ENCODE data around the gene RALY. TPM values are rescaled to one million over a fixed set of nuclear protein-coding genes. Genes with fewer than 3 reads are reported as not detected.

The RALY gene
- total and polyA plus RNA-seq, 10 of the 15 experiments (the other 5 are each of a cell fraction or from before 2014, with no cell fraction given) = 1.2 to 246 (median 137) TPM

- no peak overlapping the region for H2AFZ ChIP-seq (ENCODE audit: control insufficient read depth, low read depth, low read length)
- H4K20me1 ChIP-seq (ENCODE audit: control insufficient read depth, insufficient read depth) = no peaks in the 10 kb centered on the region; the same call in 1 of the 2 replicates
- WGBS (ENCODE audit: insufficient coverage, insufficient replicate concordance, low lambda C conversion rate, missing lambda C conversion rate) = 94% methylated on average over 1 of the region's 1 CpG
- H3K4me3 ChIP-seq = no peak overlapping the region
- peaks cover 6 to 11% of the 10 kb centered on the region in 2 experiments for H3K36me3 ChIP-seq (ENCODE audit: control insufficient read depth in 2 of 2, insufficient read depth in 2 of 2, low read length in 1 of 2)
- ChIA-PET RAD21 (ENCODE audit: unreplicated experiment) (interaction anchor here (0.8 to 2.5 kb wide), 10 partner anchors 14 to 289 kb away, joined by 3 to 8 read pairs (median 3); no protein-coding TSS in a partner anchor), SMC1A (ENCODE audit: uncharacterized antibody, unreplicated experiment) (interaction anchor here (0.7 to 2.1 kb wide), 12 partner anchors 7 to 254 kb away, joined by 3 to 9 read pairs (median 3); partner anchors contain the start of gene EIF2S2), CTCF (interaction anchor here (0.6 to 4.0 kb wide), 17 partner anchors 9 to 274 kb away, joined by 3 to 30 read pairs (median 4); partner anchors contain the start of gene EIF2S2), POLR2A (interaction anchor here (1.1 to 1.5 kb wide), 3 partner anchors 40 to 203 kb away, joined by 3 to 6 read pairs (median 5); no protein-coding TSS in a partner anchor)
- H3K9ac ChIP-seq (ENCODE audit: control insufficient read depth, insufficient read depth, low read length) = no peak overlapping the region
- in situ Hi-C loops (cut with MboI) = loop anchor here (5.0 kb wide), 1 partner anchor 201 kb away; no protein-coding TSS in a partner anchor
- peaks cover 15% of the 10 kb centered on the region for H3K79me2 ChIP-seq (ENCODE audit: control insufficient read depth, insufficient read depth, low read length)
- intact Hi-C loops (cut with micrococcal nuclease; ENCODE audit: unreplicated experiment) = no loop called here
- no peak for ATAC-seq
- H3K4me2 ChIP-seq (ENCODE audit: control insufficient read depth, insufficient read depth) = no peak overlapping the region
- no peaks in the 10 kb centered on the region for H3K9me3 ChIP-seq (replicated peaks; ENCODE audit: control insufficient read depth, insufficient read depth, low read length)
- BruUV-seq (replicated peaks) = no TSS peak
- TF ChIP-seq ATF2 (IDR thresholded peaks at IDR 0.05; ENCODE audit: low read length) = no peak
- TF ChIP-seq IKZF2 (IDR thresholded peaks at IDR 0.05) = no peak
- TF ChIP-seq RCOR1 (conservative IDR thresholded peaks at IDR 0.05; ENCODE audit: low read depth, low read length) = no peak
- TF ChIP-seq ZSCAN29 (IDR thresholded peaks at IDR 0.05) = no peak
- no peak for TF ChIP-seq NRF1 (conservative IDR thresholded peaks at IDR 0.05; ENCODE audit: low read depth, low read length)
- no peaks in the 10 kb centered on the region for H3K4me1 ChIP-seq (ENCODE audit: control insufficient read depth, insufficient read depth, low read length)
- no peak for FAIRE-seq
- H3K27me3 ChIP-seq (replicated peaks in 1 of 2; ENCODE audit: control insufficient read depth in 2 of 2, insufficient read depth in 2 of 2, low read length in 1 of 2) = no peaks in the 10 kb centered on the region
- H3K27ac ChIP-seq (ENCODE audit: control insufficient read depth, insufficient read depth) = no peak overlapping the region
- DNase-seq (ENCODE audit: low read depth, low spot score) = no peak
Measured at GRCh38 chr20:34068001-34068400, 74.3 kb downstream of the RALY start.

Measured in GM12878 (cell line).